IMR-90 (cell line): Measurements from ENCODE around the gene FAM162A. TPM values are rescaled to one million over a fixed set of nuclear protein-coding genes. Genes with fewer than 3 reads are reported as not detected.

ENCODE experiments used
- ATAC-seq: fragments of 200-7000 bp; cut with Tn5 transposase; 2 replicates; pipeline ENCODE4 v1.9.1; 2020; ENCODE audit warnings: low read depth, mild to moderate bottlenecking, moderate library complexity
- BruUV-seq: library from RNA; stranded (reverse); fragments of 400-500 nt; replicated peaks from 2 replicates; lab custom pipeline; 2021; lab: Mats Ljungman, UMichigan
- CTCF ChIA-PET: fragments of 300-600 bp; formaldehyde crosslinking; extraction: SDS; loops from one replicate; lab custom pipeline; 2021; ENCODE audit warnings: antibody characterized with exemption; lab: Yijun Ruan, JAX
- POLR2A ChIA-PET: fragments of 300-600 bp; sonication (Branson Sonifier 250); formaldehyde crosslinking; loops from one replicate; lab custom pipeline; 2022; ENCODE audit warnings: antibody characterized with exemption; ENCODE audit not compliant: unreplicated experiment; lab: Charles Lee
- DNase-seq: peaks from one replicate; pipeline ENCODE4 v3.0.0; 2013
- H2AFZ ChIP-seq: replicated peaks from 2 replicates; pipeline ENCODE3; 2013; ENCODE audit warnings: low read length, mild to moderate bottlenecking; ENCODE audit not compliant: poor library complexity
- H2AK5ac ChIP-seq: 2 replicates; pipeline ENCODE4 v1.6.1; 2013; ENCODE audit warnings: low read depth, low read length, inconsistent platforms
- H2AK9ac ChIP-seq: replicated peaks from 2 replicates; pipeline ENCODE3; 2013; ENCODE audit warnings: mild to moderate bottlenecking, low read depth, low read length, moderate library complexity; ENCODE audit not compliant: poor library complexity
- H2BK120ac ChIP-seq: 2 replicates; pipeline ENCODE4 v1.6.1; 2013; ENCODE audit warnings: low read depth, low read length, inconsistent platforms
- H2BK15ac ChIP-seq: 3 replicates; pipeline ENCODE4 v1.6.1; 2013; ENCODE audit warnings: low read depth, low read length, inconsistent platforms
- H2BK20ac ChIP-seq: 2 replicates; pipeline ENCODE4 v1.6.1; 2013; ENCODE audit warnings: low read depth, mild to moderate bottlenecking, inconsistent platforms, low read length, moderate library complexity
- H2BK5ac ChIP-seq: 2 replicates; pipeline ENCODE4 v1.6.1; 2013; ENCODE audit warnings: mild to moderate bottlenecking, low read depth, low read length, inconsistent platforms; ENCODE audit not compliant: poor library complexity, severe bottlenecking
- H3K14ac ChIP-seq: replicated peaks from 2 replicates; pipeline ENCODE4 v1.6.1; 2013; ENCODE audit warnings: low read depth, low read length, inconsistent platforms
- H3K18ac ChIP-seq: 2 replicates; pipeline ENCODE4 v1.6.1; 2013; ENCODE audit warnings: low read depth, low read length, control low read depth
- H3K23ac ChIP-seq: 2 replicates; pipeline ENCODE4 v1.6.1; 2013; ENCODE audit warnings: low read depth, low read length, inconsistent platforms
- H3K27ac ChIP-seq: 2 replicates; pipeline ENCODE4 v1.5.1; 2013; ENCODE audit warnings: mild to moderate bottlenecking, control low read depth, low read length; ENCODE audit not compliant: insufficient read depth
- H3K27me3 ChIP-seq: 2 replicates; pipeline ENCODE4 v1.6.1; 2013; ENCODE audit warnings: low read length; ENCODE audit not compliant: control insufficient read depth, insufficient read depth
- H3K36me3 ChIP-seq: 2 replicates; pipeline ENCODE4 v1.6.1; 2013; ENCODE audit warnings: low read length, mixed read lengths; ENCODE audit not compliant: control insufficient read depth, insufficient read depth
- H3K4ac ChIP-seq: 2 replicates; pipeline ENCODE4 v1.6.1; 2013; ENCODE audit warnings: low read depth, low read length, inconsistent platforms
- H3K4me1 ChIP-seq: 2 replicates; pipeline ENCODE4 v1.6.1; 2013; ENCODE audit warnings: low read length, mixed read lengths; ENCODE audit not compliant: control insufficient read depth, insufficient read depth
- H3K4me2 ChIP-seq: 2 replicates; pipeline ENCODE4 v1.6.1; 2013; ENCODE audit warnings: low read depth, mild to moderate bottlenecking, control low read depth, low read length, moderate library complexity
- H3K4me3 ChIP-seq: 2 replicates; pipeline ENCODE4 v1.5.1; 2013; ENCODE audit warnings: low read depth, mild to moderate bottlenecking, control low read depth, low read length, moderate library complexity; ENCODE audit not compliant: insufficient read depth
- H3K56ac ChIP-seq: 2 replicates; pipeline ENCODE4 v1.6.1; 2013; ENCODE audit warnings: low read length, inconsistent platforms; ENCODE audit not compliant: insufficient read depth; ENCODE audit errors: extremely low read depth
- H3K79me1 ChIP-seq, 2 experiments: 2 replicates each; pipeline ENCODE4 v1.6.1; 2013; ENCODE audit warnings: low read length in 2 of 2, inconsistent platforms in 1 of 2, low read depth in 1 of 2
- H3K9ac ChIP-seq: 2 replicates; pipeline ENCODE4 v1.6.1; 2013; ENCODE audit warnings: low read depth, low read length, control low read depth
- H3K9me1 ChIP-seq: 2 replicates; pipeline ENCODE4 v1.6.1; 2013; ENCODE audit warnings: low read length, inconsistent platforms; ENCODE audit not compliant: insufficient read depth
- H3K9me3 ChIP-seq: 2 replicates; pipeline ENCODE4 v1.6.1; 2013; ENCODE audit warnings: low read length; ENCODE audit not compliant: control insufficient read depth, insufficient read depth
- H4K20me1 ChIP-seq: 2 replicates; pipeline ENCODE4 v1.6.1; 2013; ENCODE audit warnings: low read length, inconsistent platforms; ENCODE audit not compliant: insufficient read depth
- H4K5ac ChIP-seq: 2 replicates; pipeline ENCODE4 v1.6.1; 2013; ENCODE audit warnings: mild to moderate bottlenecking, low read depth, low read length, control low read depth
- H4K8ac ChIP-seq, 2 experiments: 2 replicates each; pipeline ENCODE4 v1.6.1; 2013; ENCODE audit warnings: low read depth in 2 of 2, low read length in 2 of 2, control low read depth in 1 of 2, inconsistent platforms in 1 of 2
- H4K91ac ChIP-seq: 2 replicates; pipeline ENCODE4 v1.6.1; 2013; ENCODE audit warnings: low read depth, low read length, inconsistent platforms; ENCODE audit not compliant: insufficient read depth
- BHLHE40 ChIP-seq: fragments of 150-350 bp; IDR thresholded peaks from 2 replicates; pipeline ENCODE4 v1.6.1; 2016; ENCODE audit warnings: mild to moderate bottlenecking, low read depth, low read length
- CEBPB ChIP-seq: IDR thresholded peaks from 2 replicates; pipeline ENCODE4 v1.6.1; 2012; ENCODE audit warnings: low read depth, low read length, improper control_type of control experiment
- CHD1 ChIP-seq: IDR thresholded peaks from 2 replicates; pipeline ENCODE4 v1.6.1; 2012; ENCODE audit warnings: low read depth, low read length, improper control_type of control experiment
- CTCF ChIP-seq: conservative IDR thresholded peaks from 2 replicates; pipeline ENCODE4 v1.5.1; 2012; ENCODE audit warnings: mild to moderate bottlenecking, low read depth, low read length, improper control_type of control experiment
- ELK1 ChIP-seq: fragments of 150-350 bp; IDR thresholded peaks from 2 replicates; pipeline ENCODE4 v1.6.1; 2016; ENCODE audit warnings: low read depth, mild to moderate bottlenecking, low read length, moderate library complexity, borderline replicate concordance
- FOS ChIP-seq: fragments of 150-350 bp; IDR thresholded peaks from 2 replicates; pipeline ENCODE4 v1.6.1; 2016; ENCODE audit warnings: low read depth, low read length
- MAFK ChIP-seq: IDR thresholded peaks from 2 replicates; pipeline ENCODE4 v1.6.1; 2012; ENCODE audit warnings: low read depth, low read length, improper control_type of control experiment
- MAZ ChIP-seq: IDR thresholded peaks from 2 replicates; pipeline ENCODE4 v1.6.1; 2012; ENCODE audit warnings: low read depth, mild to moderate bottlenecking, low read length, improper control_type of control experiment, moderate library complexity, borderline replicate concordance
- MXI1 ChIP-seq: IDR thresholded peaks from 2 replicates; pipeline ENCODE4 v1.6.1; 2012; ENCODE audit warnings: low read depth, mild to moderate bottlenecking, low read length, moderate library complexity, borderline replicate concordance
- NFE2L2 ChIP-seq: fragments of 150-350 bp; IDR thresholded peaks from 2 replicates; pipeline ENCODE4 v1.6.1; 2016; ENCODE audit warnings: low read depth, mild to moderate bottlenecking, low read length
- POLR2A ChIP-seq: IDR thresholded peaks from 2 replicates; pipeline ENCODE4 v1.6.1; 2012; ENCODE audit warnings: mild to moderate bottlenecking, low read depth, low read length
- RAD21 ChIP-seq: IDR thresholded peaks from 2 replicates; pipeline ENCODE4 v1.6.1; 2012; ENCODE audit warnings: low read length, improper control_type of control experiment
- RCOR1 ChIP-seq: IDR thresholded peaks from 2 replicates; pipeline ENCODE4 v1.6.1; 2012; ENCODE audit warnings: mild to moderate bottlenecking, low read length, improper control_type of control experiment; ENCODE audit not compliant: insufficient replicate concordance
- RFX5 ChIP-seq: IDR thresholded peaks from 2 replicates; pipeline ENCODE4 v1.8.0; 2012; ENCODE audit warnings: low read depth, mild to moderate bottlenecking, low read length, moderate library complexity
- SMC3 ChIP-seq: fragments of 150-350 bp; IDR thresholded peaks from 2 replicates; pipeline ENCODE4 v1.6.1; 2016; ENCODE audit warnings: low read depth, mild to moderate bottlenecking, antibody characterized with exemption, low read length, moderate library complexity
- WGBS, 2 experiments: methylation state at CpG; one replicate each; pipeline versions ENCODE4 v1.1.5 to v1.1.7; 2013; ENCODE audit warnings: missing lambda C conversion rate in 2 of 2; ENCODE audit not compliant: insufficient read length in 1 of 2; ENCODE audit errors: extremely low coverage in 2 of 2; 5-methylcytosine and 5-hydroxymethylcytosine counted together
- dilution Hi-C: fragments of 300-500 bp; cut with HindIII; formaldehyde crosslinking; loops from one replicate; pipeline ENCODE4 v1.14.3; 2018; ENCODE audit warnings: low sequenced_read_pairs; ENCODE audit not compliant: unreplicated experiment
- in situ Hi-C: fragments of 300-500 bp; cut with MboI; formaldehyde crosslinking; loops from 3 replicates; pipeline ENCODE4 v1.14.3; 2019; ENCODE audit warnings: low sequenced_read_pairs, inconsistent platforms, mixed read lengths
- intact Hi-C: fragments of 100-400 bp; cut with micrococcal nuclease; formaldehyde crosslinking; loops from 2 replicates; pipeline ENCODE4 v1.10.0; 2022
- polyA plus RNA-seq, 3 experiments: library from polyadenylated mRNA; depleted of rRNA; stranded (reverse); fragments of >200 nt; gene quantifications; 2 replicates each; pipeline ENCODE4 v1.2.3, GENCODE V29; 2012; ENCODE audit warnings: low replicate concordance in 1 of 3
- total RNA-seq: library from RNA; depleted of rRNA; stranded (reverse); fragments of >200 nt; gene quantifications from 2 replicates; pipeline ENCODE4 v1.2.3, GENCODE V29; 2012

FAM162A gene
- total and polyA plus RNA-seq, 2 of the 4 experiments (the other 2 are of a cell fraction): 33.9 to 66.8 TPM

- Histone ChIP-seq H3K4me3 (no peak overlapping the region), H3K27me3 (no peaks in the 10 kb centered on the region), H2BK5ac (no peak overlapping the region), H3K9me1 (no peaks in the 10 kb centered on the region), H2BK20ac (no peak overlapping the region), H3K18ac (no peak overlapping the region; the same call in 1 of the 2 replicates), H2BK15ac (no peak overlapping the region), H3K23ac (no peak overlapping the region), H3K14ac (no peak overlapping the region), H2AFZ (no peak overlapping the region), H3K9ac (no peak overlapping the region), H3K56ac (no peak overlapping the region), H2BK120ac (no peak overlapping the region), H4K8ac (no peak overlapping the region), H3K27ac (no peak overlapping the region), H2AK9ac (no peak overlapping the region), H4K91ac (no peak overlapping the region), H3K4ac (no peak overlapping the region), H3K36me3 (no peaks in the 10 kb centered on the region; the same call in 1 of the 2 replicates), H2AK5ac (no peak overlapping the region), H4K5ac (no peak overlapping the region), H3K79me1 (peaks cover 0 to 3% of the 10 kb centered on the region in 2 experiments; a peak in 1 of 4 replicates), H4K20me1 (no peaks in the 10 kb centered on the region), H3K9me3 (no peaks in the 10 kb centered on the region), H3K4me2 (peak overlapping the region; percentile 38; the same call in 1 of the 2 replicates), H3K4me1 (peaks cover 5% of the 10 kb centered on the region)
- in situ Hi-C loops: loop anchor here (10.0 kb wide), 1 partner anchor 283 kb away; no protein-coding TSS in a partner anchor
- no CpG with 5 or more reads among the region's 2 CpGs for WGBS, 2 experiments
- POLR2A ChIA-PET: no interaction called here
- intact Hi-C loops: loop anchor here (5.0 kb wide), 1 partner anchor 170 kb away; the partner anchor contains the start of genes DTX3L and PARP9
- BruUV-seq: no TSS peak
- dilution Hi-C loops: no loop called here
- peak; percentile 5 for DNase-seq
- CTCF ChIA-PET: no interaction called here
- peak; percentile 54 for ATAC-seq
- TF ChIP-seq BHLHE40 (no peak), CHD1 (no peak), MXI1 (no peak), FOS (no peak), ELK1 (no peak), RAD21 (no peak), RFX5 (no peak), POLR2A (no peak), SMC3 (no peak), MAZ (no peak), MAFK (no peak), NFE2L2 (no peak), RCOR1 (no peak), CTCF (no peak), CEBPB (no peak)
Measured at GRCh38 chr3:122391681-122392446, 7.9 kb downstream of the FAM162A start.
